Activated naive CD8-positive, alpha-beta T cell (primary cell): Measurements from ENCODE around the gene UQCRFS1.

Experiments
- H3K27ac Mint-ChIP-seq: one replicate; pipeline ENCODE4 v1.8.0; 2021; ENCODE audit warnings: mixed read lengths
- H3K27me3 Mint-ChIP-seq: one replicate; pipeline ENCODE4 v1.8.0; 2021; ENCODE audit warnings: mixed read lengths
- H3K36me3 Mint-ChIP-seq: one replicate; pipeline ENCODE4 v1.8.0; 2021; ENCODE audit warnings: mixed read lengths
- H3K4me1 Mint-ChIP-seq: one replicate; pipeline ENCODE4 v1.8.0; 2021; ENCODE audit warnings: low read depth, mixed read lengths
- H3K4me3 Mint-ChIP-seq: one replicate; pipeline ENCODE4 v1.8.0; 2021; ENCODE audit warnings: mild to moderate bottlenecking, mixed read lengths
- H3K9me3 Mint-ChIP-seq: one replicate; pipeline ENCODE4 v1.8.0; 2021; ENCODE audit warnings: low read depth, mixed read lengths

The UQCRFS1 gene

DNA sequence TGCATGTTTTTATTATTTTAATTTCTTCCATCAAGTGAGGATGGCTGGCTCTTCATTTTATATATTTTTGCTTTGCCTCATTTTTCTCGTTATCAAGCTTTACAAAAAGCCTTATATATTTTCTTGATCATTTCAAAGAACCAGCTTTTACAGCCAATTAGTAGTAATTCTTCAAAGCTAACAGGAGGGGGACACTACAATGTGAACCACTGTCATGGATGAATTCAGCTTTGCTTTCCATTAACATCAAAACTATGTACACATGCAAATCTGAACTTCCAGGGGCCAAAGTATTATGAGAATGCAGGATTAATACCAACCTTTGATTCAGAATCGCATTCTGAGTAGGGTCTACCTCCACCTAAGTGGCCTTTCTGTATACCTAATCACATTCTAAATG lies 11.1 kb downstream of the UQCRFS1 start:
- Mint-ChIP-seq H3K4me1 (peaks cover 15% of the 10 kb centered on the region), H3K27ac (no peak overlapping the region), H3K27me3 (no peaks in the 10 kb centered on the region), H3K9me3 (no peaks in the 10 kb centered on the region), H3K36me3 (peaks cover 1% of the 10 kb centered on the region), H3K4me3 (no peak overlapping the region)

GRCh38 chr19:29194658-29195057 lies 18.3 kb downstream of the UQCRFS1 start:
- Mint-ChIP-seq H3K4me3 (no peak overlapping the region), H3K9me3 (no peaks in the 10 kb centered on the region), H3K4me1 (peaks cover 4% of the 10 kb centered on the region), H3K27me3 (no peaks in the 10 kb centered on the region), H3K36me3 (peaks cover 3% of the 10 kb centered on the region), H3K27ac (no peak overlapping the region)

- no peak overlapping the region for H3K27ac Mint-ChIP-seq
- H3K27me3 Mint-ChIP-seq = no peaks in the 10 kb centered on the region
- peaks cover 3% of the 10 kb centered on the region for H3K36me3 Mint-ChIP-seq
- H3K9me3 Mint-ChIP-seq = no peaks in the 10 kb centered on the region
- no peak overlapping the region for H3K4me3 Mint-ChIP-seq
- H3K4me1 Mint-ChIP-seq = peaks cover 4% of the 10 kb centered on the region
These were observed 19.8 kb downstream of the UQCRFS1 start for GRCh38 chr19:29193155-29193554.

GRCh38 chr19:29191005-29191404 lies 21.9 kb downstream of the UQCRFS1 start:
- H3K27me3 Mint-ChIP-seq = no peaks in the 10 kb centered on the region
- peaks cover 4% of the 10 kb centered on the region for H3K4me1 Mint-ChIP-seq
- H3K4me3 Mint-ChIP-seq = no peak overlapping the region
- H3K36me3 Mint-ChIP-seq = peaks cover 3% of the 10 kb centered on the region
- H3K27ac Mint-ChIP-seq = no peak overlapping the region
- no peaks in the 10 kb centered on the region for H3K9me3 Mint-ChIP-seq

DNA sequence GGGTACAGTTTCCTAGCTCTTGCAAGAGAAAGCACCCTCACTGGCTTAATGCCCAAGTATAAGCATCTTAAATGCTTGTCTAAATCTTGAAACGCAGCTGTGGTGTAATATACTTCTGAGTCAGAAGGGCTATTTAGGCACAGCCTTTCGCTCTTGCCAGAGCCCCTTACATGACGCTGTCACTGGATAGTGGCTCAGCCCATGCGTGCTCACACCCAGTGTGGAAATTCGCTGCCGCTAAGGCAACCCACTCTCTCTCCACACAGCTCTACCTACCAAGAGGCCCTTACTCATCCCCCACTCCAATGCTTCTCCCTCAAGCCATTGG lies 24.0 kb downstream of the UQCRFS1 start:
- peaks cover 4% of the 10 kb centered on the region for H3K4me1 Mint-ChIP-seq
- no peak overlapping the region for H3K27ac Mint-ChIP-seq
- H3K27me3 Mint-ChIP-seq = peaks cover 1% of the 10 kb centered on the region
- no peak overlapping the region for H3K4me3 Mint-ChIP-seq
- no peaks in the 10 kb centered on the region for H3K36me3 Mint-ChIP-seq
- H3K9me3 Mint-ChIP-seq = no peaks in the 10 kb centered on the region

GRCh38 chr19:29188289-29189032 lies 24.5 kb downstream of the UQCRFS1 start:
- no peak overlapping the region for H3K4me3 Mint-ChIP-seq
- H3K27me3 Mint-ChIP-seq = peaks cover 1% of the 10 kb centered on the region
- no peaks in the 10 kb centered on the region for H3K9me3 Mint-ChIP-seq
- peaks cover 4% of the 10 kb centered on the region for H3K4me1 Mint-ChIP-seq
- H3K27ac Mint-ChIP-seq = no peak overlapping the region
- no peaks in the 10 kb centered on the region for H3K36me3 Mint-ChIP-seq

DNA sequence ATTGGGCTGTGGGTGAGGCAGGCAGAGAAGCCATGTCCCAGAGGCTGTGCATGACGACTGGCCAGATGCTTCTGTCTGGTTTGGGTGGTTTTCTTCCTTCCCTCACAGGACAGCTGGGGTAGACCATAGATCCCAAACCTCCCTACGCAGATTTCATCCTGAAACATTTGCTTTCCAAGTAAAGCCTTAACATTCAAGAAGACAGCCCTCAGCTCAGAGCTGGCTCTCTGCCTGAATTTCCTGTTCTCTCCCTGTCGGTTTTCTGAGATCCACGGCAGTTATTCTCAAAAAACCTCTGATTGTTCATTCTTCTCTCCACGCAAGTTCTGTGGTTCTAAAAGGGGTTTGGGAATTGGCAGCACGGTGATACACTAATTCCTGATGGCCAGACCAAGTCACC lies 25.3 kb downstream of the UQCRFS1 start:
- Mint-ChIP-seq H3K4me1 (no peaks in the 10 kb centered on the region), H3K27me3 (peaks cover 1% of the 10 kb centered on the region), H3K27ac (no peak overlapping the region), H3K36me3 (no peaks in the 10 kb centered on the region), H3K9me3 (no peaks in the 10 kb centered on the region), H3K4me3 (no peak overlapping the region)

DNA sequence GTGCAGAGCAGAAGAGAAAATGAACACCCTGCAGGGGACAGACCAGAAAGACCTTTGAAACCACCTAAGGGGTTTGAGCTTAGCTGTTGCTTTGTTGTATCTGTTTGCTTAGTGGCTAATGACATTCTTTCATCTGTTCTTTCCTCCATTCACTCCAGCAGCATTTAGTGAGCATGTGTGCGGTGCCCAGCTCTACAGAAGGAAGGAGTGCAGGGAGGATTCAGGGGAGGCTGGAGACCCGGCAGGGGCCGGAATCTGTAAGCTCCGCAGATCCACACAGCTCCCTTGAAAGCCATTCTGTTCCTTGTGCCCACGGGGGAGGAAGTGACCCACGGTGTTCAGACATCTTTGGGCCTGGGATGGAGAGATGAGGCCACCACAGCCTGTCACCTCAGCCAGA lies 27.5 kb downstream of the UQCRFS1 start:
- Mint-ChIP-seq H3K4me3 (no peak overlapping the region), H3K27me3 (peaks cover 1% of the 10 kb centered on the region), H3K4me1 (no peaks in the 10 kb centered on the region), H3K27ac (no peak overlapping the region), H3K9me3 (no peaks in the 10 kb centered on the region), H3K36me3 (no peaks in the 10 kb centered on the region)

DNA sequence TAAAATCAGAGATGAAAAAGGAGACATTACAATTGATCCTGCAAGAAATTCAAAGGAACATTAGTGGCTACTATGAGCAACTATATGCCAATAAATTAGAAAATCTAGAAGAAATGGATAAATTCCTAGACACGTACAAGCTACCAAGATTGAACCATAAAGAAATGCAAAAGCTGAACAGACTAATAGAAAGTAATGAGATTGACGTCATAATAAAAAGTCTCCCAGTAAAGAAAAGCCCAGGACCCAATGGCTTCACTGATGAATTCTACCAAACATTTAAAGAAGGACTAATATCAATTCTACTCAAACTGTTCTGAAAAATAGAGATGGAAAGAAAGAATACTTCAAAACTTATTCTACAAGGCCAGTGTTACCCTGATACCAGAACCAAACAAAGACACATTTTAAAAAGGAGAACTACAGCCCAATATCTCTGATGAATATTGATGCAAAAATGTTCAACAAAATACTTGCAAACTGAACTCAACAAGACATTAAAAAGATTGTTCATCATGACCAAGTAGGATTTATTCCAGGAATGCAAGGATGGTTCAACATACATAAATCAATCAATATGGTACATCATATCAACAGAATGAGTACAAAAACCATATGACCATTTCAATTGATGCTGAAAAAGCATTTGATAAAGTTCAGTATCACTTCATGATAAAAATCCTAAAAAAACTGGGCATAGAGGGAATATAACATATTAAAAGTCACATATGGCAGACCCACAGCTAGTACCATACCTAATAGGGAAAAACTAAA lies 35.8 kb downstream of the UQCRFS1 start:
- peaks cover 2% of the 10 kb centered on the region for H3K27me3 Mint-ChIP-seq
- peaks cover 46% of the 10 kb centered on the region for H3K9me3 Mint-ChIP-seq

GRCh38 chr19:29173896-29174295 lies 39.1 kb downstream of the UQCRFS1 start:
- Mint-ChIP-seq H3K27ac (no peak overlapping the region), H3K4me3 (no peak overlapping the region), H3K4me1 (no peaks in the 10 kb centered on the region)

More for the DNA sequence above, 35.8 kb downstream of the UQCRFS1 start:
- Mint-ChIP-seq H3K4me3 (no peak overlapping the region), H3K27ac (no peak overlapping the region), H3K36me3 (no peaks in the 10 kb centered on the region), H3K4me1 (no peaks in the 10 kb centered on the region)

GRCh38 chr19:29172302-29172701 lies 40.6 kb downstream of the UQCRFS1 start:
- H3K4me1 Mint-ChIP-seq = no peaks in the 10 kb centered on the region
- peaks cover 40% of the 10 kb centered on the region for H3K9me3 Mint-ChIP-seq
- H3K27ac Mint-ChIP-seq = no peak overlapping the region
- H3K36me3 Mint-ChIP-seq = no peaks in the 10 kb centered on the region
- peaks cover 3% of the 10 kb centered on the region for H3K27me3 Mint-ChIP-seq
- H3K4me3 Mint-ChIP-seq = no peak overlapping the region

More at GRCh38 chr19:29173896-29174295, 39.1 kb downstream of the UQCRFS1 start:
- no peaks in the 10 kb centered on the region for H3K36me3 Mint-ChIP-seq
- H3K27me3 Mint-ChIP-seq = peaks cover 3% of the 10 kb centered on the region
- H3K9me3 Mint-ChIP-seq = peaks cover 46% of the 10 kb centered on the region

- Mint-ChIP-seq H3K9me3 (peaks cover 33% of the 10 kb centered on the region), H3K4me3 (no peak overlapping the region), H3K4me1 (no peaks in the 10 kb centered on the region), H3K36me3 (no peaks in the 10 kb centered on the region), H3K27me3 (peaks cover 3% of the 10 kb centered on the region), H3K27ac (no peak overlapping the region)
These were observed 41.4 kb downstream of the UQCRFS1 start for GRCh38 chr19:29171525-29171924.

DNA sequence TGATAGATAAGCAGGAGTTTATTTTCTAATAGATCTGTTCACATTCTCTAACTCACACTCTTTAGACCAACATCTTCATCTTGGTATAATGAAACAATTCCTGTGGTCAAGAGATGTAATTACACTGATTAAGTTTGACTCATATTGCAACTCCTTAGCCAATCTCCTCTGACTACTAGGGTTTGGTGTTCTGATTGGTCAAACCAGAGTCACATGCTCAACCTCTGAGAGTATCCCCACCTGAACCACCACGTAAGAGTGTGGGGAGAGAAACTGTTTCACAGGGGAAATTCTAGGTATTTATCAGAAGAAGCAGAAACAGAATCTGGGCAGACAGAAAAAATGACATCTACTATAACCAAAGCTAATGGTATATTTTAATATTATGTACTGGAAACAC lies 42.4 kb downstream of the UQCRFS1 start:
- no peak overlapping the region for H3K4me3 Mint-ChIP-seq
- H3K4me1 Mint-ChIP-seq = no peaks in the 10 kb centered on the region

GRCh38 chr19:29162694-29163093 lies 50.3 kb downstream of the UQCRFS1 start:
- no peak overlapping the region for H3K27ac Mint-ChIP-seq
- H3K36me3 Mint-ChIP-seq = no peaks in the 10 kb centered on the region
- no peaks in the 10 kb centered on the region for H3K4me1 Mint-ChIP-seq
- no peak overlapping the region for H3K4me3 Mint-ChIP-seq
- peaks cover 16% of the 10 kb centered on the region for H3K27me3 Mint-ChIP-seq
- H3K9me3 Mint-ChIP-seq = no peaks in the 10 kb centered on the region

More for the DNA sequence above, 42.4 kb downstream of the UQCRFS1 start:
- Mint-ChIP-seq H3K27me3 (peaks cover 5% of the 10 kb centered on the region), H3K9me3 (peaks cover 25% of the 10 kb centered on the region), H3K36me3 (no peaks in the 10 kb centered on the region), H3K27ac (no peak overlapping the region)

- Mint-ChIP-seq H3K36me3 (no peaks in the 10 kb centered on the region), H3K9me3 (peaks cover 36% of the 10 kb centered on the region), H3K27ac (no peak overlapping the region), H3K4me1 (no peaks in the 10 kb centered on the region), H3K27me3 (peaks cover 10% of the 10 kb centered on the region), H3K4me3 (no peak overlapping the region)
These were observed 57.3 kb downstream of the UQCRFS1 start for GRCh38 chr19:29155683-29156082.
